GM23338 (cell line): ENCODE measurements around the gene MAPK8. TPM values are rescaled to one million over a fixed set of nuclear protein-coding genes. Genes with fewer than 3 reads are reported as not detected.

ENCODE experiments used
- ATAC-seq: fragments of 200-7000 bp; cut with Tn5 transposase; 3 replicates; pipeline ENCODE4 v1.9.1; 2020
- DNase-seq: peaks from one replicate; pipeline ENCODE4 v3.0.0-alpha.2; 2015; ENCODE audit warnings: low spot score
- H2AFZ ChIP-seq: fragments of 200-600 bp; sonication (generic); 2 replicates; pipeline ENCODE4 v1.8.0; 2016; ENCODE audit warnings: antibody characterized with exemption, mild to moderate bottlenecking, moderate library complexity
- H3F3A ChIP-seq: fragments of 200-600 bp; sonication (generic); replicated peaks from 2 replicates; pipeline ENCODE4 v1.8.0; 2017; ENCODE audit warnings: antibody characterized with exemption, mixed run types, low read depth
- H3K27ac ChIP-seq: fragments of 200-600 bp; sonication (generic); 2 replicates; pipeline ENCODE4 v1.6.1; 2016; ENCODE audit warnings: low read depth
- H3K27me3 ChIP-seq: fragments of 200-600 bp; sonication (generic); 2 replicates; pipeline ENCODE4 v1.8.0; 2016; ENCODE audit warnings: mild to moderate bottlenecking, mixed run types, moderate library complexity; ENCODE audit not compliant: insufficient read depth
- H3K36me3 ChIP-seq: fragments of 200-600 bp; sonication (generic); 2 replicates; pipeline ENCODE4 v1.8.0; 2016; ENCODE audit warnings: mild to moderate bottlenecking; ENCODE audit not compliant: insufficient read depth
- H3K4me1 ChIP-seq: fragments of 200-600 bp; sonication (generic); 2 replicates; pipeline ENCODE4 v1.8.0; 2016; ENCODE audit warnings: mild to moderate bottlenecking, moderate library complexity; ENCODE audit not compliant: insufficient read depth
- H3K4me2 ChIP-seq: fragments of 200-600 bp; sonication (generic); 2 replicates; pipeline ENCODE4 v1.7.1; 2017; ENCODE audit warnings: mixed run types
- H3K4me3 ChIP-seq: fragments of 200-600 bp; sonication (generic); 2 replicates; pipeline ENCODE4 v1.6.1; 2016; ENCODE audit warnings: mixed run types
- H3K79me2 ChIP-seq: fragments of 200-600 bp; sonication (generic); replicated peaks from 2 replicates; pipeline ENCODE4 v1.8.0; 2017; ENCODE audit warnings: mild to moderate bottlenecking; ENCODE audit not compliant: insufficient read depth
- H3K9me2 ChIP-seq: fragments of 200-600 bp; sonication (generic); 2 replicates; pipeline ENCODE4 v1.8.0; 2017; ENCODE audit not compliant: insufficient read depth
- H4K20me1 ChIP-seq: fragments of 200-600 bp; sonication (generic); replicated peaks from 2 replicates; pipeline ENCODE4 v1.8.0; 2017; ENCODE audit warnings: mild to moderate bottlenecking; ENCODE audit not compliant: insufficient read depth
- H3K27ac Mint-ChIP-seq: 2 replicates; pipeline ENCODE4 v1.8.0; 2020; ENCODE audit warnings: inconsistent platforms, mild to moderate bottlenecking, moderate library complexity, mixed read lengths
- H3K27me3 Mint-ChIP-seq: 3 replicates; pipeline ENCODE4 v1.8.0; 2022; ENCODE audit warnings: low read depth, mild to moderate bottlenecking, moderate library complexity, mixed read lengths, inconsistent platforms; ENCODE audit not compliant: insufficient read depth, poor library complexity
- H3K36me3 Mint-ChIP-seq: 3 replicates; pipeline ENCODE4 v1.8.0; 2021; ENCODE audit warnings: low read depth, mild to moderate bottlenecking, inconsistent platforms, moderate library complexity, mixed read lengths
- H3K4me1 Mint-ChIP-seq: 3 replicates; pipeline ENCODE4 v1.8.0; 2020; ENCODE audit warnings: mild to moderate bottlenecking, inconsistent platforms, mixed read lengths
- H3K4me3 Mint-ChIP-seq: 3 replicates; pipeline ENCODE4 v1.8.0; 2021; ENCODE audit warnings: moderate library complexity, mild to moderate bottlenecking, inconsistent platforms, mixed read lengths
- H3K9me3 Mint-ChIP-seq: 3 replicates; pipeline ENCODE4 v1.8.0; 2020; ENCODE audit warnings: moderate library complexity, mild to moderate bottlenecking, inconsistent platforms, mixed read lengths
- JUNB ChIP-seq: IDR thresholded peaks from one replicate; pipeline ENCODE4 v1.6.1; 2016; ENCODE audit warnings: antibody characterized with exemption; ENCODE audit not compliant: unreplicated experiment
- NANOG ChIP-seq: IDR thresholded peaks from 2 replicates; pipeline ENCODE4 v1.6.1; 2016; ENCODE audit warnings: antibody characterized with exemption, borderline replicate concordance
- POLR2AphosphoS5 ChIP-seq: IDR thresholded peaks from 2 replicates; pipeline ENCODE4 v1.6.1; 2016; ENCODE audit warnings: antibody characterized with exemption, low read depth
- ZNF331 ChIP-seq: fragments of 250-450 bp; sonication (Bioruptor Pico); IDR thresholded peaks from 2 replicates; pipeline ENCODE4 v1.5.0; 2020; ENCODE audit warnings: low read depth, mild to moderate bottlenecking, moderate library complexity
- polyA plus RNA-seq: library from polyadenylated mRNA; unstranded; fragments of >200 nt; fragmentation: Nextera tagmentation; extraction: Ambion mirVana; gene quantifications from 2 replicates; pipeline ENCODE4 v1.2.1, GENCODE V29; 2016
- total RNA-seq: library from RNA; depleted of rRNA; stranded (reverse); fragments of >200 nt; shearing (Covaris generic); gene quantifications from 2 replicates; pipeline ENCODE4 v1.2.3, GENCODE V29; 2014
- TF ChIP-seq, protein P1 (sequence below): IDR thresholded peaks from one replicate; pipeline ENCODE4 v1.6.1; 2018; ENCODE audit warnings: antibody characterized with exemption; ENCODE audit not compliant: unreplicated experiment
- TF ChIP-seq, protein P2 (sequence below): IDR thresholded peaks from 2 replicates; pipeline ENCODE4 v1.6.1; 2016; ENCODE audit warnings: antibody characterized with exemption

The MAPK8 gene
- total and polyA plus RNA-seq, 2 experiments from 2014 or later: 52.4 to 73.6 TPM

DNA sequence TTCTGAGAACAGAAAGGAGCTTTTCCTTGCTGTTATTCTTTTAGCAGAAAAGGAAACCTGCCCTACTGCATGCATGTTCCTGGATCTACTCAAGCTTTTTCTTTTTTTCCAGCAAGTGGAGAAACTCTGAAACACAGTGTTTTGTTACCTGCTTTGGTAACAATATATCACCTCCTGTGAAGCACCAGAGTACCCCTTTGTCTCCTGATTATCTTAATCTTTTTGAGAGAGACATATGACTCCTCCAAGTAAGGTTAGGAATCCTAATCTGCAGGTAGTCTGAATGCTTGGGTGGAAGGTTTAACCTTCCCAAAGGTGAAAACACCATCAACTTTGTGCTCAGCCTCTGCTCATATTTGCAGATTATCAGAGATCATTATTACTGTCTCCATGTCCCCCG lies 93.1 kb downstream of the MAPK8 start (continued):
- TF ChIP-seq, protein P1, sequence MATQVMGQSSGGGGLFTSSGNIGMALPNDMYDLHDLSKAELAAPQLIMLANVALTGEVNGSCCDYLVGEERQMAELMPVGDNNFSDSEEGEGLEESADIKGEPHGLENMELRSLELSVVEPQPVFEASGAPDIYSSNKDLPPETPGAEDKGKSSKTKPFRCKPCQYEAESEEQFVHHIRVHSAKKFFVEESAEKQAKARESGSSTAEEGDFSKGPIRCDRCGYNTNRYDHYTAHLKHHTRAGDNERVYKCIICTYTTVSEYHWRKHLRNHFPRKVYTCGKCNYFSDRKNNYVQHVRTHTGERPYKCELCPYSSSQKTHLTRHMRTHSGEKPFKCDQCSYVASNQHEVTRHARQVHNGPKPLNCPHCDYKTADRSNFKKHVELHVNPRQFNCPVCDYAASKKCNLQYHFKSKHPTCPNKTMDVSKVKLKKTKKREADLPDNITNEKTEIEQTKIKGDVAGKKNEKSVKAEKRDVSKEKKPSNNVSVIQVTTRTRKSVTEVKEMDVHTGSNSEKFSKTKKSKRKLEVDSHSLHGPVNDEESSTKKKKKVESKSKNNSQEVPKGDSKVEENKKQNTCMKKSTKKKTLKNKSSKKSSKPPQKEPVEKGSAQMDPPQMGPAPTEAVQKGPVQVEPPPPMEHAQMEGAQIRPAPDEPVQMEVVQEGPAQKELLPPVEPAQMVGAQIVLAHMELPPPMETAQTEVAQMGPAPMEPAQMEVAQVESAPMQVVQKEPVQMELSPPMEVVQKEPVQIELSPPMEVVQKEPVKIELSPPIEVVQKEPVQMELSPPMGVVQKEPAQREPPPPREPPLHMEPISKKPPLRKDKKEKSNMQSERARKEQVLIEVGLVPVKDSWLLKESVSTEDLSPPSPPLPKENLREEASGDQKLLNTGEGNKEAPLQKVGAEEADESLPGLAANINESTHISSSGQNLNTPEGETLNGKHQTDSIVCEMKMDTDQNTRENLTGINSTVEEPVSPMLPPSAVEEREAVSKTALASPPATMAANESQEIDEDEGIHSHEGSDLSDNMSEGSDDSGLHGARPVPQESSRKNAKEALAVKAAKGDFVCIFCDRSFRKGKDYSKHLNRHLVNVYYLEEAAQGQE: no peak
- TF ChIP-seq POLR2AphosphoS5: no peak
- TF ChIP-seq ZNF331: no peak
- TF ChIP-seq JUNB: no peak

GRCh38 chr10:48400129-48400849 lies 93.8 kb downstream of the MAPK8 start:
- no peak for TF ChIP-seq NANOG
- no peak overlapping the region; the same call in 1 of the 2 replicates for H3K27ac Mint-ChIP-seq
- H3K4me2 ChIP-seq: peak overlapping the region; percentile 68
- peaks cover 35% of the 10 kb centered on the region for H3K4me1 Mint-ChIP-seq
- DNase-seq: no peak
- H3K9me2 ChIP-seq: no peaks in the 10 kb centered on the region
- H3K9me3 Mint-ChIP-seq: no peaks in the 10 kb centered on the region
- peaks cover 30% of the 10 kb centered on the region for H3K4me1 ChIP-seq
- H3K27me3 ChIP-seq: no peaks in the 10 kb centered on the region
- H4K20me1 ChIP-seq: peaks cover 14% of the 10 kb centered on the region
- no peak overlapping the region for H2AFZ ChIP-seq
- no peak overlapping the region for H3K27ac ChIP-seq
- ATAC-seq: peak; percentile 45
- no peaks in the 10 kb centered on the region for H3F3A ChIP-seq
- no peaks in the 10 kb centered on the region for H3K36me3 ChIP-seq
- no peak overlapping the region for H3K4me3 Mint-ChIP-seq
- H3K79me2 ChIP-seq: peaks cover 39% of the 10 kb centered on the region
- peaks cover 3% of the 10 kb centered on the region for H3K27me3 Mint-ChIP-seq
- H3K36me3 Mint-ChIP-seq: peaks cover 2% of the 10 kb centered on the region; the same call in 1 of the 3 replicates
- no peak overlapping the region for H3K4me3 ChIP-seq

DNA sequence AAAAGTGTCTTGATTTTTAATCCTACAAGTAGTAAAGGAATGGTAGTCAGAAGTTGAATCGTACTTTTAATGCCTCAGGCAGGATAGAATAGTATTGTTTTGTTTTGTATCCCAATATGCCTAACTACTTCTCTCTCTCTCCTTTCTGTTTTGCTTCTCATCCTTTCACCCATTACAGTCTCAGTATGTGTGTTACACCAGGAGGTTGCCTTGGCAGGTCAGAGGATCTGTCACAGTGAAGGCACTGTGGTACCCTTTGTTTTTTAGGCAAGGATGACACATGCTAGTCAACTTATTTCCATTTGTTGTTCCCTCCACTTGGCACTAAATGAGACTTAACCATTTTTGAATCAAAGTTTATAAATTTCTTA lies 94.4 kb downstream of the MAPK8 start:
- no peak overlapping the region for H3K4me3 Mint-ChIP-seq
- H3K9me3 Mint-ChIP-seq: no peaks in the 10 kb centered on the region
- no peak for TF ChIP-seq ZNF331
- TF ChIP-seq, protein P2, sequence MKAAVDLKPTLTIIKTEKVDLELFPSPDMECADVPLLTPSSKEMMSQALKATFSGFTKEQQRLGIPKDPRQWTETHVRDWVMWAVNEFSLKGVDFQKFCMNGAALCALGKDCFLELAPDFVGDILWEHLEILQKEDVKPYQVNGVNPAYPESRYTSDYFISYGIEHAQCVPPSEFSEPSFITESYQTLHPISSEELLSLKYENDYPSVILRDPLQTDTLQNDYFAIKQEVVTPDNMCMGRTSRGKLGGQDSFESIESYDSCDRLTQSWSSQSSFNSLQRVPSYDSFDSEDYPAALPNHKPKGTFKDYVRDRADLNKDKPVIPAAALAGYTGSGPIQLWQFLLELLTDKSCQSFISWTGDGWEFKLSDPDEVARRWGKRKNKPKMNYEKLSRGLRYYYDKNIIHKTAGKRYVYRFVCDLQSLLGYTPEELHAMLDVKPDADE: no peak
- H3K4me1 ChIP-seq: peaks cover 30% of the 10 kb centered on the region
- H3K27me3 Mint-ChIP-seq: peaks cover 3% of the 10 kb centered on the region
- H4K20me1 ChIP-seq: peaks cover 14% of the 10 kb centered on the region
- peaks cover 35% of the 10 kb centered on the region for H3K4me1 Mint-ChIP-seq
- H3K4me2 ChIP-seq: peak overlapping the region; percentile 6
- no peaks in the 10 kb centered on the region for H3K36me3 ChIP-seq
- H3K27ac ChIP-seq: no peak overlapping the region
- no peaks in the 10 kb centered on the region for H3K27me3 ChIP-seq
- H3F3A ChIP-seq: no peaks in the 10 kb centered on the region
- peak; percentile 62 for ATAC-seq
- no peak overlapping the region for H3K4me3 ChIP-seq
- peaks cover 2% of the 10 kb centered on the region; the same call in 2 of the 3 replicates for H3K36me3 Mint-ChIP-seq
- peaks cover 33% of the 10 kb centered on the region for H3K79me2 ChIP-seq
- H3K9me2 ChIP-seq: no peaks in the 10 kb centered on the region
- DNase-seq: no peak
- H3K27ac Mint-ChIP-seq: no peak overlapping the region
- no peak overlapping the region for H2AFZ ChIP-seq
